GM12878 (cell line): ENCODE measurements around the gene ITGA1.

Experiments used
- CBX3 ChIP-seq: fragments of 200-600 bp; sonication (generic); IDR thresholded peaks from 2 replicates; pipeline ENCODE4 v1.6.1; 2016; ENCODE audit warnings: low read depth, borderline replicate concordance
- EGR1 ChIP-seq, 2 experiments: IDR thresholded peaks; 1 replicate in 1 of 2; 2 replicates in 1 of 2; pipeline ENCODE4 v1.6.1; 2011 to 2012; ENCODE audit warnings: low read depth in 2 of 2, low read length in 2 of 2, borderline replicate concordance in 1 of 2, mild to moderate bottlenecking in 1 of 2, moderate library complexity in 1 of 2
- EP300 ChIP-seq, 2 experiments: fragments of 150-350 bp in 1 of 2; IDR thresholded peaks; 2 replicates each; pipeline ENCODE4 v1.6.1; 2011 to 2012; ENCODE audit warnings: low read depth in 2 of 2, low read length in 2 of 2, borderline replicate concordance in 1 of 2, improper control_type of control experiment in 1 of 2, inconsistent platforms in 1 of 2; ENCODE audit not compliant: control insufficient read depth in 1 of 2
- EZH2 ChIP-seq: IDR thresholded peaks from 2 replicates; pipeline ENCODE4 v1.6.1; 2012; ENCODE audit warnings: low read depth, mild to moderate bottlenecking, control low read depth, inconsistent platforms, low read length, borderline replicate concordance; ENCODE audit not compliant: control insufficient read depth
- HDAC2 ChIP-seq: fragments of 200-600 bp; sonication (generic); IDR thresholded peaks from 2 replicates; pipeline ENCODE4 v1.6.1; 2017
- MEF2A ChIP-seq: IDR thresholded peaks from 2 replicates; pipeline ENCODE4 v1.6.1; 2011; ENCODE audit warnings: low read depth, mild to moderate bottlenecking, low read length, moderate library complexity; ENCODE audit not compliant: insufficient read depth
- POLR2A ChIP-seq: IDR thresholded peaks from 2 replicates; pipeline ENCODE4 v1.6.1; 2011; ENCODE audit warnings: low read depth, mild to moderate bottlenecking, low read length
- TAF1 ChIP-seq: IDR thresholded peaks from 2 replicates; pipeline ENCODE4 v1.6.1; 2011; ENCODE audit warnings: mild to moderate bottlenecking, low read depth, low read length, borderline replicate concordance
- TF ChIP-seq, protein P1 (sequence below), 3 experiments: IDR thresholded peaks in 2 of 3; conservative IDR thresholded peaks in 1 of 3; 2 replicates each; pipeline ENCODE4 v1.5.1; 2011; ENCODE audit warnings: low read depth in 3 of 3, low read length in 3 of 3, mild to moderate bottlenecking in 3 of 3, control low read depth in 2 of 3, moderate library complexity in 2 of 3, inconsistent platforms in 1 of 3, mixed read lengths in 1 of 3; ENCODE audit not compliant: control insufficient read depth in 2 of 3, insufficient read depth in 1 of 3; ENCODE audit errors: extremely low read depth in 1 of 3

DNA sequence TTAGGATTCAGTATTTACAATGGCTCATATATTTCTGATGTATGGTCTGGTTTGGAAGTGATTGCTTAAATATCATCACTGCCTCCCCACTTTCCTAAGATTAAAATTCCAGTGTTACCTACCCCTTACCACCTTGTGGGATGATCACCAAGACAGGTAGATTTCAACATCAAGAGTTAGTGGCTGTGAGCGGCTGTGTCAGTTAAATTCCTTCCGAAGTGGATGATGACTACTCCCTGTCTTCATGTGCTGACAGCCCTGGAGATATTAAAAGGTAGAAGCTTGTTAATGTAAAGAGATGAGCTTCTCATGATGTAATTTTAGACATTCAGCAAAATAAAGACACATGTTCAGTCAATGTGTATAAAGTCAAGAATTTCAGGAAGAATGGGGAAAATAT is 205.7 kb downstream of the ITGA1 start:
- TF ChIP-seq TAF1 (no peak), EP300 (IDR thresholded peaks at IDR 0.05; ENCODE audit: borderline replicate concordance in 1 of 2, control insufficient read depth in 1 of 2, low read depth in 2 of 2, low read length in 2 of 2) (no peak), CBX3 (no peak), MEF2A (no peak), EGR1 (IDR thresholded peaks at IDR 0.05; ENCODE audit: borderline replicate concordance in 1 of 2, low read depth in 2 of 2, low read length in 2 of 2) (no peak), EZH2 (no peak), POLR2A (no peak), HDAC2 (no peak)
- TF ChIP-seq, protein P1, sequence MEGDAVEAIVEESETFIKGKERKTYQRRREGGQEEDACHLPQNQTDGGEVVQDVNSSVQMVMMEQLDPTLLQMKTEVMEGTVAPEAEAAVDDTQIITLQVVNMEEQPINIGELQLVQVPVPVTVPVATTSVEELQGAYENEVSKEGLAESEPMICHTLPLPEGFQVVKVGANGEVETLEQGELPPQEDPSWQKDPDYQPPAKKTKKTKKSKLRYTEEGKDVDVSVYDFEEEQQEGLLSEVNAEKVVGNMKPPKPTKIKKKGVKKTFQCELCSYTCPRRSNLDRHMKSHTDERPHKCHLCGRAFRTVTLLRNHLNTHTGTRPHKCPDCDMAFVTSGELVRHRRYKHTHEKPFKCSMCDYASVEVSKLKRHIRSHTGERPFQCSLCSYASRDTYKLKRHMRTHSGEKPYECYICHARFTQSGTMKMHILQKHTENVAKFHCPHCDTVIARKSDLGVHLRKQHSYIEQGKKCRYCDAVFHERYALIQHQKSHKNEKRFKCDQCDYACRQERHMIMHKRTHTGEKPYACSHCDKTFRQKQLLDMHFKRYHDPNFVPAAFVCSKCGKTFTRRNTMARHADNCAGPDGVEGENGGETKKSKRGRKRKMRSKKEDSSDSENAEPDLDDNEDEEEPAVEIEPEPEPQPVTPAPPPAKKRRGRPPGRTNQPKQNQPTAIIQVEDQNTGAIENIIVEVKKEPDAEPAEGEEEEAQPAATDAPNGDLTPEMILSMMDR (IDR thresholded peaks at IDR 0.05 in 2 of 3, conservative IDR thresholded peaks at IDR 0.05 in 1 of 3; ENCODE audit: control insufficient read depth in 2 of 3, extremely low read depth in 1 of 3, insufficient read depth in 1 of 3, low read depth in 3 of 3, low read length in 3 of 3) = no peak
